COLO668 (cell line): ENCODE data around the gene LDLRAD4.

Source experiments
- DNase-seq: peaks from one replicate; lab custom pipeline; 2025; ENCODE audit not compliant: unreplicated experiment; lab: John Stamatoyannopoulos, UW

The LDLRAD4 gene

GRCh38 chr18:13399511-13399910 is 181.0 kb downstream of the LDLRAD4 start:
- DNase-seq, result no peak

GRCh38 chr18:13400636-13401315 is 182.2 kb downstream of the LDLRAD4 start:
- DNase-seq, result no peak

GRCh38 chr18:13401404-13401803 is 182.8 kb downstream of the LDLRAD4 start:
- DNase-seq, result no peak

- DNase-seq, result no peak
Observed at GRCh38 chr18:13401826-13402225, 183.3 kb downstream of the LDLRAD4 start.

- DNase-seq, result no peak
Observed at GRCh38 chr18:13403786-13404549, 185.4 kb downstream of the LDLRAD4 start.

- DNase-seq, result no peak
Observed at GRCh38 chr18:13405305-13406038, 186.9 kb downstream of the LDLRAD4 start.

GRCh38 chr18:13406049-13406615 is 187.6 kb downstream of the LDLRAD4 start:
- no peak for DNase-seq

GRCh38 chr18:13406736-13407135 is 188.2 kb downstream of the LDLRAD4 start:
- no peak for DNase-seq

- DNase-seq, result no peak
Observed at GRCh38 chr18:13407484-13407883, 188.9 kb downstream of the LDLRAD4 start.

GRCh38 chr18:13409026-13409425 is 190.5 kb downstream of the LDLRAD4 start:
- no peak for DNase-seq

- DNase-seq, result no peak
Observed at GRCh38 chr18:13409997-13410396, 191.4 kb downstream of the LDLRAD4 start.

GRCh38 chr18:13410471-13410870 is 191.9 kb downstream of the LDLRAD4 start:
- DNase-seq, result no peak

GRCh38 chr18:13412017-13412416 is 193.5 kb downstream of the LDLRAD4 start:
- no peak for DNase-seq

GRCh38 chr18:13412901-13413300 is 194.3 kb downstream of the LDLRAD4 start:
- no peak for DNase-seq

- DNase-seq, result no peak
Observed at GRCh38 chr18:13414102-13414501, 195.5 kb downstream of the LDLRAD4 start.

- no peak for DNase-seq
Observed at GRCh38 chr18:13414521-13414920, 196.0 kb downstream of the LDLRAD4 start.

- DNase-seq, result no peak
Observed at GRCh38 chr18:13415736-13416135, 197.2 kb downstream of the LDLRAD4 start.

GRCh38 chr18:13416208-13416607 is 197.6 kb downstream of the LDLRAD4 start:
- DNase-seq, result no peak

- DNase-seq, result no peak
Observed at GRCh38 chr18:13416848-13417247, 198.3 kb downstream of the LDLRAD4 start.

- DNase-seq, result no peak
Observed at GRCh38 chr18:13418013-13418710, 199.6 kb downstream of the LDLRAD4 start.
